Astrocyte of the cerebellum (primary cell): Measurements from ENCODE around the gene MRAS.
"Not testable (repeated sequence)": the region's sequence is repeated elsewhere in the genome, so short reads cannot be mapped to it uniquely, and the experiment has no call there.

Source experiments
- DNase-seq: peaks from one replicate; pipeline ENCODE4 v3.0.0-alpha.2; 2011; ENCODE audit warnings: low read depth
- H3K4me3 ChIP-seq: 2 replicates; pipeline ENCODE4 v1.5.1; 2011; ENCODE audit warnings: mild to moderate bottlenecking, low read depth, low read length, moderate library complexity
- CTCF ChIP-seq: IDR thresholded peaks from 2 replicates; pipeline ENCODE4 v1.5.1; 2012; ENCODE audit warnings: low read length, low read depth, moderate library complexity, mild to moderate bottlenecking; ENCODE audit errors: missing control alignments
- in situ Hi-C: cut with HindIII; loops from 2 replicates; pipeline ENCODE4 v1.10.0; 2017; ENCODE audit warnings: low sequenced_read_pairs

MRAS gene

GRCh38 chr3:138376663-138377062, 28.3 kb downstream of the MRAS start:
- H3K4me3 ChIP-seq = no peak overlapping the region
- in situ Hi-C loops = no loop called here
- DNase-seq = no peak
- TF ChIP-seq CTCF = no peak

- DNase-seq, H3K4me3 ChIP-seq, in situ Hi-C loops: not testable (repeated sequence)
Measured at GRCh38 chr3:138377212-138377611, 28.8 kb downstream of the MRAS start.

GRCh38 chr3:138377804-138378203, 29.4 kb downstream of the MRAS start:
- in situ Hi-C loops = no loop called here
- DNase-seq = no peak
- H3K4me3 ChIP-seq = no peak overlapping the region
- no peak for TF ChIP-seq CTCF

GRCh38 chr3:138378331-138378730, 30.0 kb downstream of the MRAS start:
- in situ Hi-C loops = no loop called here
- TF ChIP-seq CTCF = no peak
- no peak overlapping the region for H3K4me3 ChIP-seq
- no peak for DNase-seq

GRCh38 chr3:138378990-138379389, 30.6 kb downstream of the MRAS start:
- no peak overlapping the region for H3K4me3 ChIP-seq
- no peak for DNase-seq
- in situ Hi-C loops = no loop called here
- no peak for TF ChIP-seq CTCF

GRCh38 chr3:138381413-138381901, 33.1 kb downstream of the MRAS start:
- in situ Hi-C loops = no loop called here

More at GRCh38 chr3:138381413-138381901, 33.1 kb downstream of the MRAS start:
- peak; percentile 32 for DNase-seq
- no peak overlapping the region for H3K4me3 ChIP-seq
- no peak for TF ChIP-seq CTCF
